Colonic mucosa (tissue), 4 donors: Measurements from ENCODE around the gene LGALS14. TPM values are rescaled to one million over a fixed set of nuclear protein-coding genes. Genes with fewer than 3 reads are reported as not detected.
"Not testable (repeated sequence)": the region's sequence is repeated elsewhere in the genome, so short reads cannot be mapped to it uniquely, and the experiment has no call there.

Experiments
- DNase-seq: peaks from one replicate; pipeline ENCODE4 v3.0.0-alpha.2; 2020
- H3K27ac ChIP-seq: fragments of 200-600 bp; one replicate; pipeline ENCODE4 v1.8.0; 2021
- H3K27me3 ChIP-seq: fragments of 200-600 bp; one replicate; pipeline ENCODE4 v1.8.0; 2021
- H3K36me3 ChIP-seq: fragments of 200-600 bp; one replicate; pipeline ENCODE4 v1.8.0; 2021
- H3K4me1 ChIP-seq: fragments of 200-600 bp; one replicate; pipeline ENCODE4 v1.8.0; 2021; ENCODE audit warnings: mild to moderate bottlenecking
- H3K4me3 ChIP-seq: fragments of 200-600 bp; one replicate; pipeline ENCODE4 v1.8.0; 2021
- H3K9ac ChIP-seq, 2 donors: one replicate each; pipeline ENCODE4 v1.7.0; 2013; ENCODE audit warnings: control low read depth in 2 of 2, low read depth in 2 of 2, low read length in 2 of 2
- H3K9me3 ChIP-seq: fragments of 200-600 bp; one replicate; pipeline ENCODE4 v1.8.0; 2021
- intact Hi-C: fragments of 100-400 bp; cut with DNase I; formaldehyde crosslinking; loops from one replicate; pipeline ENCODE4 v1.14.1; 2022
- total RNA-seq, 2 donors: library from RNA; stranded (reverse); fragmentation: NEBNext Ultra II Directional in 1 of 2; extraction: Animal tissue kit (Norgen Biotek cat#: 25700) in 1 of 2; gene quantifications; one replicate each; pipeline ENCODE4 v1.2.1, GENCODE V29; 2021
- TF ChIP-seq, protein P1 (sequence below): fragments of 200-600 bp; IDR thresholded peaks from one replicate; pipeline ENCODE4 v1.8.0; 2022; ENCODE audit warnings: antibody characterized with exemption, mild to moderate bottlenecking
- donor health status: healthy.
- donor health status: DM: no; HTN: no; CAD: no.
- donor health status: DM: no; HTN: no; CAD: no.

Gene LGALS14
- total RNA-seq, 2 donors from 2014 or later, result not detected

DNA sequence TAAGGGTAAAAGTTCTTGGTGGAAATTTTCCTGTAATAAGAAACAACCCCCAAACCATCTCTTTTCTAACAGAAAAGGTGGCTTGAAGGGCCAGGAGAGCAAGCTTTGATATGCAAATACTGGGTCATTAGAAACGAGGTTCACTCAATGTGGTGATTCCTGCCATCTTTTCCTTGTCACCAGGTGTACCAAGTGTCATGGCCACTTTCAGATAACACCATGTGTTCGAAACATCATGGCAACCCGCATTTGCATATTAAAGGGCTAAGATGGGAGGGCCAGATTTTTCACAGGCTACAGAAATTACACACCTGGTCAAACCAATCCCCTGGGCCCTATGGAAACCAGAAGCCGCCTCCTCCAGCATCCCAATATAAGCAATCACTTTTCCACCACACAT lies 33.3 kb upstream of the LGALS14 start:
- no peak overlapping the region for H3K27ac ChIP-seq
- intact Hi-C loops, result no loop called here
- no peaks in the 10 kb centered on the region for H3K27me3 ChIP-seq
- no peak for DNase-seq
- H3K9me3 ChIP-seq, result no peaks in the 10 kb centered on the region
- H3K4me3 ChIP-seq, result no peak overlapping the region
- no peaks in the 10 kb centered on the region for H3K4me1 ChIP-seq
- H3K9ac ChIP-seq, result no peak overlapping the region
- no peaks in the 10 kb centered on the region for H3K36me3 ChIP-seq
- TF ChIP-seq, protein P1, sequence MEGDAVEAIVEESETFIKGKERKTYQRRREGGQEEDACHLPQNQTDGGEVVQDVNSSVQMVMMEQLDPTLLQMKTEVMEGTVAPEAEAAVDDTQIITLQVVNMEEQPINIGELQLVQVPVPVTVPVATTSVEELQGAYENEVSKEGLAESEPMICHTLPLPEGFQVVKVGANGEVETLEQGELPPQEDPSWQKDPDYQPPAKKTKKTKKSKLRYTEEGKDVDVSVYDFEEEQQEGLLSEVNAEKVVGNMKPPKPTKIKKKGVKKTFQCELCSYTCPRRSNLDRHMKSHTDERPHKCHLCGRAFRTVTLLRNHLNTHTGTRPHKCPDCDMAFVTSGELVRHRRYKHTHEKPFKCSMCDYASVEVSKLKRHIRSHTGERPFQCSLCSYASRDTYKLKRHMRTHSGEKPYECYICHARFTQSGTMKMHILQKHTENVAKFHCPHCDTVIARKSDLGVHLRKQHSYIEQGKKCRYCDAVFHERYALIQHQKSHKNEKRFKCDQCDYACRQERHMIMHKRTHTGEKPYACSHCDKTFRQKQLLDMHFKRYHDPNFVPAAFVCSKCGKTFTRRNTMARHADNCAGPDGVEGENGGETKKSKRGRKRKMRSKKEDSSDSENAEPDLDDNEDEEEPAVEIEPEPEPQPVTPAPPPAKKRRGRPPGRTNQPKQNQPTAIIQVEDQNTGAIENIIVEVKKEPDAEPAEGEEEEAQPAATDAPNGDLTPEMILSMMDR, result no peak

DNA sequence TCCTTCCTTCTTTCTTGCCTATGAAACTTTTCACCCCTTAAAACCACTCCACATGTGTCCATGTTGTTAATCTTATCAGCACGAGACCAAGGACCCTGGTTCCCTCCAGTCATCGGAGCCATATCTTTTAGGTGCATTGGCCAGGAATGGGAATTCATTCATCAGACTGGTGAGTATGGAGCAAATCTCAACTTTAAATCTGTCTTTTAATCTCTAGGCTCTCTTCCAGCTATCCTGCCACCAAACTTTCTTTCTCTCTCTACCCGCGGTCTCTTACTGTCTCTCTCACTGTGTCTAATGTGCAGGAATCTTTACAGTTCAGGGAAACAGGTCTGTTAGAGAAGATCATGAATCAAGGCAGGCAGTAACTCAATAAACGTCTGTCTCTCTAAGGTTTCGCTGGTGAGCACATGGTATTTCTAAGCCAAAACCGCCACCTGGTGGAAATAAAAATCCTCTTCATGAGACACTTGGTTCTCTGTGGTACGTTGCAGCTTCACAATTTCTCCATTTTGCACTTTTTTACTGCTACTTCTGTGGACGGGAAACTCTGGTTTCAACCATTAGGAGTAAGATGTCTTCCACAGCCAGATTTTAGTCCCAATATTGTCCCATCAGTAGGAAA lies 32.4 kb upstream of the LGALS14 start:
- H3K36me3 ChIP-seq, result no peaks in the 10 kb centered on the region
- H3K27ac ChIP-seq, result no peak overlapping the region
- no peaks in the 10 kb centered on the region for H3K27me3 ChIP-seq
- H3K4me1 ChIP-seq, result no peaks in the 10 kb centered on the region
- TF ChIP-seq, protein P1, result peak; percentile 45
- no peaks in the 10 kb centered on the region for H3K9me3 ChIP-seq
- DNase-seq, result peak; percentile 33
- no peak overlapping the region for H3K9ac ChIP-seq
- intact Hi-C loops, result loop anchor here (2.0 kb wide), 1 partner anchor 121 kb away; no protein-coding TSS in a partner anchor
- no peak overlapping the region for H3K4me3 ChIP-seq

DNA sequence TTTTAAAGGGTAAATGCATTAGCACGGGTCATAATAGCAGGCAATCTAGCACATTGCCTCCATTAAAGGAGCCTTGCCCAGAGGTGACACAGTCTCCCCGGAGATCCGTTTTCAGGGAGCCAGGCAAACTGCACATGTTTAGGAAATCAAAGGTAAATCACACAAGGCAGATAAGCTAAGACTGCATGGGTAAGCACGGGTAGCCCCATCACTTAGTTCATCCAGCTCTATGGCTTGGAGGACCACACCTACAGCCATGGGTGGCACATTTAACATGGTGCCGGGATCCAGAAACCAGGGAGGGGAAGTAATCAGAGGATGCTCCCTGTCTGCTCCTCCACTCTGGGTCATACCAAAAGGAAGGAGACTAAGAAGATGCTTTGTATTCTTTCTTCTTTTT lies 31.8 kb upstream of the LGALS14 start:
- no peak overlapping the region for H3K4me3 ChIP-seq
- intact Hi-C loops, result loop anchor here (2.0 kb wide), 1 partner anchor 122 kb away; no protein-coding TSS in a partner anchor
- H3K27ac ChIP-seq, result no peak overlapping the region
- no peaks in the 10 kb centered on the region for H3K9me3 ChIP-seq
- DNase-seq, result no peak
- no peaks in the 10 kb centered on the region for H3K27me3 ChIP-seq
- no peaks in the 10 kb centered on the region for H3K36me3 ChIP-seq
- no peaks in the 10 kb centered on the region for H3K4me1 ChIP-seq
- H3K9ac ChIP-seq, result no peak overlapping the region
- TF ChIP-seq, protein P1, result no peak

DNA sequence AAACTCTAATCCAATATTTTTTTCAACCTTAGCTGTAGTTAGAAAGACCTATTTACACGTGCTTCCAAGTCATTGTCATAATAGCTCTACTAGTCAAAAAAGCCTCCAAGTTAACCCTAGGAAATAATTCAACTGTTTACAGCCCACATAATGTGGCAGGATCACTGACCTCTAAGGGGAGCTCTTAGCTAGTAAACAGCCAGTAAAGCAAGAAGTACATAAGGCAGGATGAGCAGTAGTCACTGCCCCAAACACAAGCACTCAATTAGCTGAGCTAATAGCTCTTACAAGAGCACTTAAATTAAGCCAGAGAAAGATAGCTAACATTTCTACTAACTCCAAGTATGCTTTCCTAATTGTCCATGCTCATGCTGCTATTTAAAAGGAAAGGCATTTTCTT lies 30.4 kb upstream of the LGALS14 start:
- H3K4me1 ChIP-seq, H3K9me3 ChIP-seq, H3K9ac ChIP-seq, DNase-seq, H3K4me3 ChIP-seq, H3K27ac ChIP-seq, H3K27me3 ChIP-seq, H3K36me3 ChIP-seq: not testable (repeated sequence)
- intact Hi-C loops, result loop anchor here (2.0 kb wide), 1 partner anchor 123 kb away; no protein-coding TSS in a partner anchor

DNA sequence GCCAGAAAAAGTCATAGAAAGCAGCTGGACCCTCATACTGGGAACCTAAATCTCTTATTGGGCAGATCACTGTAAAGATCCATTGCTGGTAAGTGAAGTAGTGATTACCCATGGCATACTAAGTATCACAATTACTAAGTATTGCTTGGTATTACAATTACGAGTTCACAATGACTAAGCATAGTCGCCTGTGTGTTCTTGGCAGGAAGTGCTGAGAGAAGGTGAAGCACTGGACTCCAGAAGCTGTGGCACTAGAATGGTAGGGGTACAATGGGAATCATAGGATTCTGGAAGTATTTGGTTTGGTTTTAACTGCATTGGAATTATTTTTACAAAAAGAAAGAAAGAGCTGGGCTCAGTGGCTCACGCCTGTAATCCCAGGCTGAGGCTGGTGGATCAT lies 28.3 kb upstream of the LGALS14 start:
- intact Hi-C loops, result no loop called here
- Histone ChIP-seq H3K27ac (no peak overlapping the region), H3K9me3 (no peaks in the 10 kb centered on the region), H3K4me3 (no peak overlapping the region), H3K9ac (no peak overlapping the region), H3K27me3 (no peaks in the 10 kb centered on the region), H3K36me3 (no peaks in the 10 kb centered on the region), H3K4me1 (no peaks in the 10 kb centered on the region)
- TF ChIP-seq, protein P1, result no peak
- no peak for DNase-seq
